ENCODE measurements around the gene PIP. TPM values are rescaled to one million over a fixed set of nuclear protein-coding genes. Genes with fewer than 3 reads are reported as not detected.
"Not testable (repeated sequence)": the region's sequence is repeated elsewhere in the genome, so short reads cannot be mapped to it uniquely, and the experiment has no call there.

PIP gene
- polyA plus RNA-seq, 2 donors = not detected

- Histone ChIP-seq H3K4me3 (ENCODE audit: low read depth in 1 of 2, low read length in 2 of 2) (no peak overlapping the region), H3K27me3 (ENCODE audit: control insufficient read depth in 1 of 2, insufficient read depth in 2 of 2, low read length in 2 of 2) (no peaks in the 10 kb centered on the region), H3K36me3 (ENCODE audit: control insufficient read depth in 2 of 2, insufficient read depth in 2 of 2, low read length in 1 of 2) (no peaks in the 10 kb centered on the region), H3K27ac (ENCODE audit: low read depth in 2 of 2, low read length in 1 of 2) (no peak overlapping the region), H3K4me1 (ENCODE audit: control insufficient read depth in 2 of 2, insufficient read depth in 2 of 2, low read length in 1 of 2) (no peaks in the 10 kb centered on the region), H3K9me3 (ENCODE audit: control insufficient read depth in 2 of 2, insufficient read depth in 1 of 2, low read depth in 1 of 2, low read length in 1 of 2) (no peaks in the 10 kb centered on the region)
Measured at GRCh38 chr7:143171697-143172096, 39.8 kb downstream of the PIP start.

- H3K4me3 ChIP-seq (ENCODE audit: low read depth in 1 of 2, low read length in 2 of 2) = peak overlapping the region in 1 of 2 donors; percentile 15
- H3K36me3 ChIP-seq (ENCODE audit: control insufficient read depth in 2 of 2, insufficient read depth in 2 of 2, low read length in 1 of 2) = no peaks in the 10 kb centered on the region
- no peaks in the 10 kb centered on the region for H3K27me3 ChIP-seq (ENCODE audit: control insufficient read depth in 1 of 2, insufficient read depth in 2 of 2, low read length in 2 of 2)
- H3K27ac ChIP-seq (ENCODE audit: low read depth in 2 of 2, low read length in 1 of 2) = no peak overlapping the region
- WGBS, 2 donors = 28 to 30% methylated on average over 4 of the region's 4 CpGs
- H3K9me3 ChIP-seq (ENCODE audit: control insufficient read depth in 2 of 2, insufficient read depth in 1 of 2, low read depth in 1 of 2, low read length in 1 of 2) = no peaks in the 10 kb centered on the region
- H3K4me1 ChIP-seq (ENCODE audit: control insufficient read depth in 2 of 2, insufficient read depth in 2 of 2, low read length in 1 of 2) = no peaks in the 10 kb centered on the region
Measured at GRCh38 chr7:143172354-143172753, 40.5 kb downstream of the PIP start.

- 91 to 97% methylated on average over 5 of the region's 5 CpGs for WGBS, 2 donors
- H3K4me3 ChIP-seq (ENCODE audit: low read depth in 1 of 2, low read length in 2 of 2) = no peak overlapping the region
Measured at GRCh38 chr7:143176128-143176527, 44.3 kb downstream of the PIP start.

GRCh38 chr7:143177374-143178119 lies 45.7 kb downstream of the PIP start:
- Histone ChIP-seq H3K9me3 (ENCODE audit: control insufficient read depth in 2 of 2, insufficient read depth in 1 of 2, low read depth in 1 of 2, low read length in 1 of 2) (no peaks in the 10 kb centered on the region), H3K27ac (ENCODE audit: low read depth in 2 of 2, low read length in 1 of 2) (no peak overlapping the region), H3K4me3 (ENCODE audit: low read depth in 1 of 2, low read length in 2 of 2) (no peak overlapping the region), H3K4me1 (ENCODE audit: control insufficient read depth in 2 of 2, insufficient read depth in 2 of 2, low read length in 1 of 2) (no peaks in the 10 kb centered on the region), H3K36me3 (ENCODE audit: control insufficient read depth in 2 of 2, insufficient read depth in 2 of 2, low read length in 1 of 2) (no peaks in the 10 kb centered on the region), H3K27me3 (ENCODE audit: control insufficient read depth in 1 of 2, insufficient read depth in 2 of 2, low read length in 2 of 2) (no peaks in the 10 kb centered on the region)
- 86 to 92% methylated on average over 2 of the region's 2 CpGs for WGBS, 2 donors

More at GRCh38 chr7:143176128-143176527, 44.3 kb downstream of the PIP start:
- Histone ChIP-seq H3K4me1 (ENCODE audit: control insufficient read depth in 2 of 2, insufficient read depth in 2 of 2, low read length in 1 of 2) (no peaks in the 10 kb centered on the region), H3K27me3 (ENCODE audit: control insufficient read depth in 1 of 2, insufficient read depth in 2 of 2, low read length in 2 of 2) (no peaks in the 10 kb centered on the region), H3K9me3 (ENCODE audit: control insufficient read depth in 2 of 2, insufficient read depth in 1 of 2, low read depth in 1 of 2, low read length in 1 of 2) (no peaks in the 10 kb centered on the region), H3K36me3 (ENCODE audit: control insufficient read depth in 2 of 2, insufficient read depth in 2 of 2, low read length in 1 of 2) (no peaks in the 10 kb centered on the region), H3K27ac (ENCODE audit: low read depth in 2 of 2, low read length in 1 of 2) (no peak overlapping the region)

- H3K9me3 ChIP-seq (ENCODE audit: control insufficient read depth in 2 of 2, insufficient read depth in 1 of 2, low read depth in 1 of 2, low read length in 1 of 2); H3K27ac ChIP-seq (ENCODE audit: low read depth in 2 of 2, low read length in 1 of 2); H3K36me3 ChIP-seq (ENCODE audit: control insufficient read depth in 2 of 2, insufficient read depth in 2 of 2, low read length in 1 of 2); H3K27me3 ChIP-seq (ENCODE audit: control insufficient read depth in 1 of 2, insufficient read depth in 2 of 2, low read length in 2 of 2); H3K4me3 ChIP-seq (ENCODE audit: low read depth in 1 of 2, low read length in 2 of 2); H3K4me1 ChIP-seq (ENCODE audit: control insufficient read depth in 2 of 2, insufficient read depth in 2 of 2, low read length in 1 of 2): not testable (repeated sequence)
- 82 to 93% methylated on average over 4 of the region's 4 CpGs for WGBS, 2 donors
Measured at GRCh38 chr7:143180771-143181170, 48.9 kb downstream of the PIP start.

GRCh38 chr7:143181349-143181748 lies 49.5 kb downstream of the PIP start:
- Histone ChIP-seq H3K4me1 (ENCODE audit: control insufficient read depth in 2 of 2, insufficient read depth in 2 of 2, low read length in 1 of 2) (no peaks in the 10 kb centered on the region), H3K36me3 (ENCODE audit: control insufficient read depth in 2 of 2, insufficient read depth in 2 of 2, low read length in 1 of 2) (no peaks in the 10 kb centered on the region), H3K27ac (ENCODE audit: low read depth in 2 of 2, low read length in 1 of 2) (no peak overlapping the region), H3K9me3 (ENCODE audit: control insufficient read depth in 2 of 2, insufficient read depth in 1 of 2, low read depth in 1 of 2, low read length in 1 of 2) (no peaks in the 10 kb centered on the region), H3K27me3 (ENCODE audit: control insufficient read depth in 1 of 2, insufficient read depth in 2 of 2, low read length in 2 of 2) (no peaks in the 10 kb centered on the region), H3K4me3 (ENCODE audit: low read depth in 1 of 2, low read length in 2 of 2) (no peak overlapping the region)
- 81 to 88% methylated on average over 2 of the region's 2 CpGs for WGBS, 2 donors

- no peaks in the 10 kb centered on the region for H3K9me3 ChIP-seq (ENCODE audit: control insufficient read depth in 2 of 2, insufficient read depth in 1 of 2, low read depth in 1 of 2, low read length in 1 of 2)
- H3K27ac ChIP-seq (ENCODE audit: low read depth in 2 of 2, low read length in 1 of 2) = no peak within 1 kb of the TSS
- 80 to 86% methylated on average over 3 of the region's 3 CpGs for WGBS, 2 donors
- no peaks in the 10 kb centered on the region for H3K4me1 ChIP-seq (ENCODE audit: control insufficient read depth in 2 of 2, insufficient read depth in 2 of 2, low read length in 1 of 2)
- no peaks in the 10 kb centered on the region for H3K27me3 ChIP-seq (ENCODE audit: control insufficient read depth in 1 of 2, insufficient read depth in 2 of 2, low read length in 2 of 2)
- no peaks in the 10 kb centered on the region for H3K36me3 ChIP-seq (ENCODE audit: control insufficient read depth in 2 of 2, insufficient read depth in 2 of 2, low read length in 1 of 2)
- H3K4me3 ChIP-seq (ENCODE audit: low read depth in 1 of 2, low read length in 2 of 2) = no peak within 1 kb of the TSS
Measured at GRCh38 chr7:143183024-143183423, 51.1 kb downstream of the PIP start, which contains the start of gene TAS2R39. TSS of gene TAS2R39 (plus strand) at chr7:143183419. CDS start at chr7:143183419, 0 bp downstream.

GRCh38 chr7:143185551-143185950 lies 53.7 kb downstream of the PIP start:
- H3K4me3 ChIP-seq (ENCODE audit: low read depth in 1 of 2, low read length in 2 of 2) = no peak overlapping the region
- H3K4me1 ChIP-seq (ENCODE audit: control insufficient read depth in 2 of 2, insufficient read depth in 2 of 2, low read length in 1 of 2) = no peaks in the 10 kb centered on the region
- H3K36me3 ChIP-seq (ENCODE audit: control insufficient read depth in 2 of 2, insufficient read depth in 2 of 2, low read length in 1 of 2) = no peaks in the 10 kb centered on the region
- no peaks in the 10 kb centered on the region for H3K27me3 ChIP-seq (ENCODE audit: control insufficient read depth in 1 of 2, insufficient read depth in 2 of 2, low read length in 2 of 2)
- H3K27ac ChIP-seq (ENCODE audit: low read depth in 2 of 2, low read length in 1 of 2) = no peak overlapping the region
- H3K9me3 ChIP-seq (ENCODE audit: control insufficient read depth in 2 of 2, insufficient read depth in 1 of 2, low read depth in 1 of 2, low read length in 1 of 2) = no peaks in the 10 kb centered on the region
- WGBS, 2 donors = 51 to 60% methylated on average over 1 of the region's 1 CpG

- 71 to 76% methylated on average over 6 of the region's 6 CpGs for WGBS, 2 donors
- Histone ChIP-seq H3K27ac (ENCODE audit: low read depth in 2 of 2, low read length in 1 of 2) (no peak overlapping the region), H3K27me3 (ENCODE audit: control insufficient read depth in 1 of 2, insufficient read depth in 2 of 2, low read length in 2 of 2) (no peaks in the 10 kb centered on the region), H3K36me3 (ENCODE audit: control insufficient read depth in 2 of 2, insufficient read depth in 2 of 2, low read length in 1 of 2) (no peaks in the 10 kb centered on the region), H3K4me3 (ENCODE audit: low read depth in 1 of 2, low read length in 2 of 2) (no peak overlapping the region), H3K4me1 (ENCODE audit: control insufficient read depth in 2 of 2, insufficient read depth in 2 of 2, low read length in 1 of 2) (no peaks in the 10 kb centered on the region), H3K9me3 (ENCODE audit: control insufficient read depth in 2 of 2, insufficient read depth in 1 of 2, low read depth in 1 of 2, low read length in 1 of 2) (no peaks in the 10 kb centered on the region)
Measured at GRCh38 chr7:143188994-143189393, 57.1 kb downstream of the PIP start.
